ENCODE data around the gene FAM222B. TPM values are rescaled to one million over a fixed set of nuclear protein-coding genes. Genes with fewer than 3 reads are reported as not detected.
A peak's percentile ranks its signal among the peaks of the same experiment; 100 is the strongest.

FAM222B gene
- total and polyA plus RNA-seq, 4 donors, result 2.8 to 5.4 (median 4.1) TPM

GRCh38 chr17:28867276-28867675 lies 24.7 kb upstream of the FAM222B start:
- TF ChIP-seq FOXA1 (IDR thresholded peaks at IDR 0.05), result no peak
- TF ChIP-seq SP1 (IDR thresholded peaks at IDR 0.05), result no peak
- no peak for TF ChIP-seq ATF3 (IDR thresholded peaks at IDR 0.05)
- no peak for TF ChIP-seq GABPA (IDR thresholded peaks at IDR 0.05 in 1 of 2, conservative IDR thresholded peaks at IDR 0.05 in 1 of 2)
- Histone ChIP-seq H3K4me1 (ENCODE audit: control insufficient read depth in 4 of 4, insufficient read depth in 4 of 4, low read length in 3 of 4) (no peaks in the 10 kb centered on the region), H3K27me3 (ENCODE audit: control insufficient read depth in 4 of 4, insufficient read depth in 4 of 4, low read length in 3 of 4) (no peaks in the 10 kb centered on the region), H3K9ac (ENCODE audit: low read depth in 1 of 2, low read length in 2 of 2) (no peak overlapping the region), H3K36me3 (ENCODE audit: control insufficient read depth in 4 of 4, insufficient read depth in 3 of 4, low read depth in 1 of 4, low read length in 3 of 4) (no peaks in the 10 kb centered on the region), H3K9me3 (ENCODE audit: control insufficient read depth in 4 of 4, low read length in 3 of 4) (no peaks in the 10 kb centered on the region), H3K4me3 (ENCODE audit: low read depth in 1 of 3, low read length in 3 of 3) (no peak overlapping the region), H3K27ac (ENCODE audit: low read depth in 1 of 2, low read length in 2 of 2) (no peak overlapping the region)
- no peak for DNase-seq (ENCODE audit: low spot score)
- 95% methylated on average over 7 of the region's 7 CpGs for WGBS

- H3K4me3 ChIP-seq (ENCODE audit: low read depth in 1 of 3, low read length in 3 of 3), result no peak overlapping the region
- no peak overlapping the region for H3K27ac ChIP-seq (ENCODE audit: low read depth in 1 of 2, low read length in 2 of 2)
- H3K27me3 ChIP-seq (ENCODE audit: control insufficient read depth in 4 of 4, insufficient read depth in 4 of 4, low read length in 3 of 4), result no peaks in the 10 kb centered on the region
- TF ChIP-seq REST (IDR thresholded peaks at IDR 0.05) (no peak), SP1 (IDR thresholded peaks at IDR 0.05) (no peak), RXRA (IDR thresholded peaks at IDR 0.05) (no peak), YY1 (IDR thresholded peaks at IDR 0.05) (no peak), MAX (IDR thresholded peaks at IDR 0.05) (no peak), RAD21 (IDR thresholded peaks at IDR 0.05) (no peak), EGR1 (IDR thresholded peaks at IDR 0.05; ENCODE audit: low read depth in 2 of 2) (no peak), HNF4G (IDR thresholded peaks at IDR 0.05) (no peak), ZBTB33 (IDR thresholded peaks at IDR 0.05) (no peak), NR2F2 (IDR thresholded peaks at IDR 0.05) (no peak)
- peaks cover 0 to 5% (median 0%) of the 10 kb centered on the region in 4 donors for H3K36me3 ChIP-seq (ENCODE audit: control insufficient read depth in 4 of 4, insufficient read depth in 3 of 4, low read depth in 1 of 4, low read length in 3 of 4)
- 93% methylated on average over 13 of the region's 13 CpGs for WGBS
- no peaks in the 10 kb centered on the region for H3K4me1 ChIP-seq (ENCODE audit: control insufficient read depth in 4 of 4, insufficient read depth in 4 of 4, low read length in 3 of 4)
- DNase-seq (ENCODE audit: low spot score), result peak; percentile 44
- no peak overlapping the region for H3K9ac ChIP-seq (ENCODE audit: low read depth in 1 of 2, low read length in 2 of 2)
- H3K9me3 ChIP-seq (ENCODE audit: control insufficient read depth in 4 of 4, low read length in 3 of 4), result no peaks in the 10 kb centered on the region
These were observed 23.6 kb upstream of the FAM222B start for GRCh38 chr17:28865946-28866752.

All from liver (tissue), 9 donors.